Thoracic aorta (tissue), 2 donors: ENCODE data around the gene GSTM4. TPM values are rescaled to one million over a fixed set of nuclear protein-coding genes. Genes with fewer than 3 reads are reported as not detected.

Experiments used
- ATAC-seq: fragments of 150-250 bp; one replicate; pipeline ENCODE4 v1.8.0; 2017; ENCODE audit warnings: low read depth; ENCODE audit not compliant: insufficient number of reproducible peaks, low FRiP score
- DNase-seq: peaks from one replicate; pipeline ENCODE4 v3.0.0-alpha.2; 2020; ENCODE audit warnings: low spot score
- H3K27ac ChIP-seq, 2 donors: fragments of 200-600 bp; sonication (generic); 1 replicate in 1 of 2; 2 replicates in 1 of 2; pipeline ENCODE4 v1.5.1; 2016; ENCODE audit warnings: mild to moderate bottlenecking in 2 of 2, moderate library complexity in 2 of 2
- H3K27me3 ChIP-seq: fragments of 200-600 bp; sonication (generic); replicated peaks from 2 replicates; pipeline ENCODE4 v1.6.0; 2016; ENCODE audit warnings: mild to moderate bottlenecking; ENCODE audit not compliant: insufficient read depth
- H3K36me3 ChIP-seq: fragments of 200-600 bp; sonication (generic); one replicate; pipeline ENCODE4 v1.5.1; 2016
- H3K4me1 ChIP-seq, 2 donors: fragments of 200-600 bp; sonication (generic); 1 replicate in 1 of 2; 2 replicates in 1 of 2; pipeline versions ENCODE4 v1.5.1 to v1.6.0; 2016; ENCODE audit warnings: low read depth in 2 of 2, mild to moderate bottlenecking in 1 of 2; ENCODE audit not compliant: control insufficient read depth in 1 of 2
- H3K4me3 ChIP-seq: fragments of 200-600 bp; sonication (generic); 2 replicates; pipeline ENCODE4 v1.5.1; 2016; ENCODE audit warnings: mild to moderate bottlenecking
- H3K9me3 ChIP-seq: fragments of 200-600 bp; sonication (generic); 2 replicates; pipeline ENCODE4 v1.5.1; 2016
- total RNA-seq, 2 donors: library from RNA; depleted of rRNA; stranded (reverse); fragments of >200 nt; gene quantifications; one replicate each; pipeline versions ENCODE4 v1.1.0 to v1.2.3, GENCODE V29; 2016
- TF ChIP-seq, protein P1 (sequence below): fragments of 200-600 bp; sonication (generic); IDR thresholded peaks from one replicate; pipeline ENCODE4 v1.5.1; 2019; ENCODE audit warnings: antibody characterized with exemption

Gene GSTM4
- total RNA-seq, 2 donors from 2014 or later = 15.7 to 28.4 TPM

DNA sequence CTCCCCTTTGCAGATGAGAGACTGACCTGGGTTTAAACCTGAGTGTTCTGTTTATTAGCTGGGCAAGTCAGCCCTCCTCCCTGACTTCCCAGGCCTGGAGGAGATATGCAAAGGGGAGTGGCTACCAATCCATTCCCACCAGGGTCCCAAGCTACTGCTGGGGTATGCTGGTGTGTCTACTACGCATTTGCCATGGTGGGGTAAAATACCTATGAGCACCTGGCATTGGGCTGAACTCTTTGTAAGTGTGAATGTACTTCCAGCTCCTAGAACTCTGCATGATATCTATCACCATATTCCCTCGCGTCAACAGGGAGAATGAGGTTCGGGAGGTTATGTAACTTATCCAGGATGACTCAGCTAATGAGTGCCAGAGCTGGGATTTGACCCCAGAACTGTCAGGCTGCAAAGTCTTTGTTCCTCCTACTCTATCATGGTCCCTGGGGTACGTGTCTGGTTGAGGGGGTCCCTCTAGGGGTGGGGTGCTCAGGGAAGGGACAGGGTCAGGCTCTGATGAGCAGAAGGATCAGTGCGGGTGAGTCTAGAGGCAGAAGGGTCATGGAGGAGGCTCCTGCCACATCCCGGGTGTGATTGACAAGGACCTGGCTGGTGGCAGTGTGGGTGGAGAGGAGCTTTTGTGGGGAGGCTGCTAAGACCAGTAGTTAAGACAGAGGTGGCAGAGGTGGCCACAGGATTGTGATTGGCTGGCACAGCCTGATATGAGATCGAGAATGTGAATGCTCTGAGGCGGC lies 19.5 kb upstream of the GSTM4 start:
- TF ChIP-seq, protein P1, sequence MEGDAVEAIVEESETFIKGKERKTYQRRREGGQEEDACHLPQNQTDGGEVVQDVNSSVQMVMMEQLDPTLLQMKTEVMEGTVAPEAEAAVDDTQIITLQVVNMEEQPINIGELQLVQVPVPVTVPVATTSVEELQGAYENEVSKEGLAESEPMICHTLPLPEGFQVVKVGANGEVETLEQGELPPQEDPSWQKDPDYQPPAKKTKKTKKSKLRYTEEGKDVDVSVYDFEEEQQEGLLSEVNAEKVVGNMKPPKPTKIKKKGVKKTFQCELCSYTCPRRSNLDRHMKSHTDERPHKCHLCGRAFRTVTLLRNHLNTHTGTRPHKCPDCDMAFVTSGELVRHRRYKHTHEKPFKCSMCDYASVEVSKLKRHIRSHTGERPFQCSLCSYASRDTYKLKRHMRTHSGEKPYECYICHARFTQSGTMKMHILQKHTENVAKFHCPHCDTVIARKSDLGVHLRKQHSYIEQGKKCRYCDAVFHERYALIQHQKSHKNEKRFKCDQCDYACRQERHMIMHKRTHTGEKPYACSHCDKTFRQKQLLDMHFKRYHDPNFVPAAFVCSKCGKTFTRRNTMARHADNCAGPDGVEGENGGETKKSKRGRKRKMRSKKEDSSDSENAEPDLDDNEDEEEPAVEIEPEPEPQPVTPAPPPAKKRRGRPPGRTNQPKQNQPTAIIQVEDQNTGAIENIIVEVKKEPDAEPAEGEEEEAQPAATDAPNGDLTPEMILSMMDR = no peak
- peaks cover 4 to 6% of the 10 kb centered on the region in 2 donors for H3K4me1 ChIP-seq

DNA sequence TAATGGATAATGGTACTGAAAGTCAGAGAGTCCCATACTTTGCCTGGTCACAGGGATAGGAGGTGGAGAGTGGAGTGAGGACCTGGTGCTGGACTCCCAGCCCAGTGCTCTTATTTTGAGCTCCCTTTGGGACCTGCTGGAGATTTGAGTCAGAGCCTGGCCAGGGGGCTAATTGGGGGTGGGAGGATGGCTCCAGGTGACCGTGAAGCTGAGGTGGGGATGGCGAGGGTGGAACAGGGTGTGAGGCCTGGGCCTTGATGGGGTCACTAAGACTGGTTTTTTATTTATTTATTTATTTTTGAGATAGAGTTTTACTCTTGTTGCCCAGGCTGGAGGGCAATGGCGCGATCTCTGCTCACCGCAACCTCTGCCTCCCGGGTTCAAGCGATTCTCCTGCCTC lies 18.5 kb upstream of the GSTM4 start:
- no peak for DNase-seq

More for the DNA sequence above, 19.5 kb upstream of the GSTM4 start:
- H3K36me3 ChIP-seq = peaks cover 2% of the 10 kb centered on the region
- no peak for DNase-seq
- no peak overlapping the region for H3K4me3 ChIP-seq
- no peaks in the 10 kb centered on the region for H3K27me3 ChIP-seq
- ATAC-seq = no peak
- H3K9me3 ChIP-seq = no peaks in the 10 kb centered on the region
- H3K27ac ChIP-seq = no peak overlapping the region

DNA sequence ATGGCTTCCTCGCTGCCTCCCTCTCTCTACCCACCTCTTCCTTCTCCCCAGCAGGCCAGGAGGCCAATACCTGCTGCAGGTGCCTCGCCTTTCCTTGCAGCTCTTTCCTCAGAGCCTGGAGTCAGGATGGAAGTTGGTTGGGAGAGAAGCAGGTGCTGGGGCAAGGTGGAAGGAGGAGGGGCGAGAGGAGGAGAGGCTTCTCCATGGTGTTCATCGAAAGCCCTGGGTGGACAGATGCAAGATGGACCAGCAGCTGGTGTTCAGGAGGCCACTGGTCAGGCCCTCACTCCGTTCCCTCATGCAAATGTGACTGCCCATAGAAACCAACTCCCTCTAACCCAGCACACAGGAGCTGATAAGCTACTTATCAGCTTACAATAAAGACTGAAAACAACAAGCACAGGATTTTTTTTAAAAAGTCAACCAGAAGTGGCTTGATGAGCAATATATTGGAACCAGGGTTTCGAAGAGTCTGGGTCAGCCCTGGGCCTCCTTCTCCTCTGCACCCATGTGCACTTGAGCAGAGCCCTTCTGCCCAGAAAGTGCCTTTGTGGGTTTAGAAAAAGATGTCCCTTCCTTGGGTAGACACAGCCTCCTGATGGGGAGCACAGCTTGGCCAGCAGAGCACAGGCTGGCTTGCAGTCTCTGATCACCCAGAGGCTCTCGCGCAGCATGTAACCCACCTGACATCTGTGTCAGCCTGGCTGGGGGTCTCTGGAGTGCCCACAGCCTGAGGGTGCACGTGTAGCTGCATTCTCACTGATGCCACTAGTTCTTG lies 16.6 kb upstream of the GSTM4 start:
- Histone ChIP-seq H3K36me3 (no peaks in the 10 kb centered on the region), H3K27me3 (no peaks in the 10 kb centered on the region), H3K9me3 (no peaks in the 10 kb centered on the region), H3K4me1 (peaks cover 4 to 10% of the 10 kb centered on the region in 2 donors), H3K27ac (no peak overlapping the region), H3K4me3 (no peak overlapping the region)
- ATAC-seq (no peak), DNase-seq (no peak)
- TF ChIP-seq, protein P1 = no peak

More for the DNA sequence above, 18.5 kb upstream of the GSTM4 start:
- Histone ChIP-seq H3K4me1 (peaks cover 4 to 6% of the 10 kb centered on the region in 2 donors), H3K4me3 (no peak overlapping the region), H3K9me3 (no peaks in the 10 kb centered on the region), H3K27ac (no peak overlapping the region), H3K36me3 (no peaks in the 10 kb centered on the region), H3K27me3 (no peaks in the 10 kb centered on the region)
- TF ChIP-seq, protein P1 = no peak
- no peak for ATAC-seq

DNA sequence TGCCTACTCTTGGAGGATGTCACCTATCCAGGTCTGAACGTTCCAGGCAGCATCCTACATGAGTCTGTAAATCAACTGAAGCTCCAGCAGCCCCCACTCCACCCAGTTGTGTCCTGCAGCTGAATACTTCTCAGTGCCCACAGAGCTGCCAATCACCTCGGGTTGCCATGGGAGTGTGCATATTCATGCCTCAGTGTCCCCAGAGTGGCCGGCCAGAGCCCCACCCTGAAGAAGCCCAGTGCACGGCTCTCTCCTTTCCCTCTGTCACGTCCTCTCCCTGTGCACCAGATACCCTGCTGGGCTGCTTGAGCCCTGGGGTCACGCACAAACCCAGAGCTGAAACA lies 16.1 kb upstream of the GSTM4 start:
- Histone ChIP-seq H3K27me3 (no peaks in the 10 kb centered on the region), H3K4me3 (no peak overlapping the region), H3K36me3 (no peaks in the 10 kb centered on the region), H3K9me3 (no peaks in the 10 kb centered on the region), H3K4me1 (peaks cover 4 to 10% of the 10 kb centered on the region in 2 donors), H3K27ac (no peak overlapping the region)
- no peak for DNase-seq
- TF ChIP-seq, protein P1 = no peak
- no peak for ATAC-seq

DNA sequence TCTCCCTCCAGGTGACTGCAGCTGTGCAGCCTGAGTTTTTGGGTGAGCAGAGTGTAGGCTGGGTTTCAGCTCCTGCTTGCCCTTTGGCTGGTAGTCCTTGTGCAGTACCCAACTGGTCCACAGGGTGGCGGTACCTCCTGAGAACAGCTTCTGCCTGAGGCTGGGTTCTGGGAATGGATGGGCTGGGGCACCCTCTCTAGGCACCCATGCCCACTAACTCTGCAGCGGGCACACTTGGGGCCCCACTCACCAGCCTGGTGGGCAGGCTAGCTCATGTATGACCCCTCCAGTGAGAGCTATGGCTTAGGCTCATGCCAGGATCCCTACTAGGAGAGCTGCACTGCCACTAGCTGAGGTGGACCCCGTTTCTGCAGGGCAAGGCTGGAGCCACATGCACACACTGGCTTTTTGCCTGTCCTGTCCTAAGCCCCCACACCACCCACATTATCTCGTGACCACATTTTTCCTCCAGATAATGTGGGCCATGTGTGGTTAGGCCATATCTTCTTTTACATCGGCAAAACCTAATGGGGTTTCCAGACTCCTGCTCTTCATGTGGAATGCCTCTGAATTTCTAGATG lies 15.5 kb upstream of the GSTM4 start:
- TF ChIP-seq, protein P1 = peak; percentile 97
- H3K4me1 ChIP-seq = peaks cover 4 to 10% of the 10 kb centered on the region in 2 donors
- H3K36me3 ChIP-seq = no peaks in the 10 kb centered on the region
- ATAC-seq (no peak), DNase-seq (peak; percentile 67)
- H3K4me3 ChIP-seq = no peak overlapping the region
- H3K9me3 ChIP-seq = no peaks in the 10 kb centered on the region
- no peak overlapping the region for H3K27ac ChIP-seq
- H3K27me3 ChIP-seq = no peaks in the 10 kb centered on the region
